PFSK-1 (cell line): Measurements from ENCODE around the gene SOHLH2.

Experiments
- FOXP2 ChIP-seq: optimal IDR thresholded peaks from 2 replicates; pipeline ENCODE3; 2011; ENCODE audit warnings: borderline replicate concordance, control low read depth, inconsistent platforms; ENCODE audit not compliant: insufficient read depth; ENCODE audit errors: extremely low read length, extremely low read depth
- POLR2AphosphoS5 ChIP-seq: IDR thresholded peaks from 2 replicates; pipeline ENCODE4 v1.6.1; 2012; ENCODE audit warnings: low read depth, mild to moderate bottlenecking, control low read depth, low read length, moderate library complexity
- REST ChIP-seq, 2 experiments: IDR thresholded peaks; 2 replicates each; pipeline versions ENCODE4 v1.6.1 to v1.8.0; 2011 to 2012; ENCODE audit warnings: low read depth in 2 of 2, low read length in 2 of 2, control low read depth in 1 of 2, inconsistent platforms in 1 of 2, mild to moderate bottlenecking in 1 of 2, moderate library complexity in 1 of 2; ENCODE audit not compliant: insufficient read depth in 1 of 2
- SIN3A ChIP-seq: IDR thresholded peaks from 2 replicates; pipeline ENCODE4 v1.6.1; 2012; ENCODE audit warnings: mild to moderate bottlenecking, low read length, moderate library complexity, borderline replicate concordance; ENCODE audit not compliant: insufficient read depth
- TAF1 ChIP-seq: IDR thresholded peaks from 2 replicates; pipeline ENCODE4 v1.6.1; 2012; ENCODE audit warnings: low read length, control low read depth, borderline replicate concordance; ENCODE audit not compliant: insufficient read depth

- TF ChIP-seq POLR2AphosphoS5 = no peak
- TF ChIP-seq SIN3A = no peak
- TF ChIP-seq REST (IDR thresholded peaks at IDR 0.05; ENCODE audit: insufficient read depth in 1 of 2, low read depth in 2 of 2, low read length in 2 of 2) = no peak
- no peak for TF ChIP-seq TAF1
- TF ChIP-seq FOXP2 = no peak
Observed at GRCh38 chr13:36251526-36251925, 37.2 kb upstream of the SOHLH2 start.
